Uterus (tissue), 2 donors: Measurements from ENCODE around the gene ALB.

Source experiments
- POLR2A ChIP-seq, 2 donors: fragments of 450-650 bp; IDR thresholded peaks; one replicate each; pipeline ENCODE4 v1.6.1; 2016; ENCODE audit warnings: antibody characterized with exemption in 2 of 2, mild to moderate bottlenecking in 1 of 2, moderate library complexity in 1 of 2
- TF ChIP-seq, protein P1 (sequence below), 4 experiments: fragments of 200-600 bp in 2 of 4; fragments of 450-650 bp in 2 of 4; sonication (generic) in 2 of 4; IDR thresholded peaks; one replicate each; pipeline ENCODE4 v1.5.1; 2016 to 2019; ENCODE audit warnings: antibody characterized with exemption in 4 of 4, mild to moderate bottlenecking in 2 of 4, moderate library complexity in 1 of 4

GRCh38 chr4:73429118-73429517, 25.0 kb downstream of the ALB start:
- TF ChIP-seq, protein P1, sequence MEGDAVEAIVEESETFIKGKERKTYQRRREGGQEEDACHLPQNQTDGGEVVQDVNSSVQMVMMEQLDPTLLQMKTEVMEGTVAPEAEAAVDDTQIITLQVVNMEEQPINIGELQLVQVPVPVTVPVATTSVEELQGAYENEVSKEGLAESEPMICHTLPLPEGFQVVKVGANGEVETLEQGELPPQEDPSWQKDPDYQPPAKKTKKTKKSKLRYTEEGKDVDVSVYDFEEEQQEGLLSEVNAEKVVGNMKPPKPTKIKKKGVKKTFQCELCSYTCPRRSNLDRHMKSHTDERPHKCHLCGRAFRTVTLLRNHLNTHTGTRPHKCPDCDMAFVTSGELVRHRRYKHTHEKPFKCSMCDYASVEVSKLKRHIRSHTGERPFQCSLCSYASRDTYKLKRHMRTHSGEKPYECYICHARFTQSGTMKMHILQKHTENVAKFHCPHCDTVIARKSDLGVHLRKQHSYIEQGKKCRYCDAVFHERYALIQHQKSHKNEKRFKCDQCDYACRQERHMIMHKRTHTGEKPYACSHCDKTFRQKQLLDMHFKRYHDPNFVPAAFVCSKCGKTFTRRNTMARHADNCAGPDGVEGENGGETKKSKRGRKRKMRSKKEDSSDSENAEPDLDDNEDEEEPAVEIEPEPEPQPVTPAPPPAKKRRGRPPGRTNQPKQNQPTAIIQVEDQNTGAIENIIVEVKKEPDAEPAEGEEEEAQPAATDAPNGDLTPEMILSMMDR (IDR thresholded peaks at IDR 0.05) = no peak
- TF ChIP-seq POLR2A (IDR thresholded peaks at IDR 0.05) = no peak
